ENCODE measurements around the gene PAWR.

Gene PAWR

GRCh38 chr12:79674629-79675028 is 16.1 kb downstream of the PAWR start:
- CTCF ChIA-PET = no interaction called here
- TF ChIP-seq CTCF (IDR thresholded peaks at IDR 0.05; ENCODE audit: insufficient read depth, low read length, missing control alignments) = no peak
- no peak overlapping the region for H3K4me3 ChIP-seq (ENCODE audit: low read depth, low read length)
- no peak for DNase-seq (ENCODE audit: low read depth, low spot score)
- POLR2A ChIA-PET = no interaction called here

GRCh38 chr12:79673354-79673753 is 17.4 kb downstream of the PAWR start:
- CTCF ChIA-PET = no interaction called here
- POLR2A ChIA-PET = no interaction called here
- no peak overlapping the region for H3K4me3 ChIP-seq (ENCODE audit: low read depth, low read length)

GRCh38 chr12:79668113-79668512 is 22.7 kb downstream of the PAWR start:
- H3K4me3 ChIP-seq (ENCODE audit: low read depth, low read length) = no peak overlapping the region
- ChIA-PET POLR2A (no interaction called here), CTCF (no interaction called here)
- DNase-seq (ENCODE audit: low read depth, low spot score) = no peak
- TF ChIP-seq CTCF (IDR thresholded peaks at IDR 0.05; ENCODE audit: insufficient read depth, low read length, missing control alignments) = no peak

More at GRCh38 chr12:79673354-79673753, 17.4 kb downstream of the PAWR start:
- no peak for TF ChIP-seq CTCF (IDR thresholded peaks at IDR 0.05; ENCODE audit: insufficient read depth, low read length, missing control alignments)
- no peak for DNase-seq (ENCODE audit: low read depth, low spot score)

GRCh38 chr12:79665212-79665887 is 25.4 kb downstream of the PAWR start:
- CTCF ChIA-PET = no interaction called here
- POLR2A ChIA-PET = no interaction called here

GRCh38 chr12:79664518-79664917 is 26.2 kb downstream of the PAWR start:
- no peak for DNase-seq (ENCODE audit: low read depth, low spot score)
- H3K4me3 ChIP-seq (ENCODE audit: low read depth, low read length) = no peak overlapping the region
- CTCF ChIA-PET = no interaction called here
- POLR2A ChIA-PET = no interaction called here
- no peak for TF ChIP-seq CTCF (IDR thresholded peaks at IDR 0.05; ENCODE audit: insufficient read depth, low read length, missing control alignments)

More at GRCh38 chr12:79665212-79665887, 25.4 kb downstream of the PAWR start:
- no peak overlapping the region for H3K4me3 ChIP-seq (ENCODE audit: low read depth, low read length)
- TF ChIP-seq CTCF (IDR thresholded peaks at IDR 0.05; ENCODE audit: insufficient read depth, low read length, missing control alignments) = no peak
- no peak for DNase-seq (ENCODE audit: low read depth, low spot score)

- TF ChIP-seq CTCF (IDR thresholded peaks at IDR 0.05; ENCODE audit: insufficient read depth, low read length, missing control alignments) = no peak
- no peak overlapping the region for H3K4me3 ChIP-seq (ENCODE audit: low read depth, low read length)
- CTCF ChIA-PET = interaction anchor here (0.8 kb wide), 1 partner anchor 9 kb away, joined by 3 read pairs; no protein-coding TSS in a partner anchor
- no peak for DNase-seq (ENCODE audit: low read depth, low spot score)
- POLR2A ChIA-PET = interaction anchor here (0.9 kb wide), 1 partner anchor 22 kb away, joined by 3 read pairs; no protein-coding TSS in a partner anchor
Measured at GRCh38 chr12:79662046-79662811, 28.5 kb downstream of the PAWR start.
